WTC11 (cell line): Measurements from ENCODE around the gene CHST11. TPM values are rescaled to one million over a fixed set of nuclear protein-coding genes. Genes with fewer than 3 reads are reported as not detected.

Experiments used
- ATAC-seq: fragments of 200-7000 bp; cut with Tn5 transposase; 2 replicates; pipeline ENCODE4 v1.10.0; 2021; ENCODE audit warnings: mild to moderate bottlenecking, moderate library complexity
- CTCF ChIA-PET: fragments of 300-600 bp; sonication (Branson Sonifier 250); formaldehyde crosslinking; loops from one replicate; lab custom pipeline; 2021; ENCODE audit warnings: antibody characterized with exemption; lab: Charles Lee
- POLR2A ChIA-PET: fragments of 350-600 bp; sonication (Branson Sonifier 250); formaldehyde crosslinking; loops from one replicate; lab custom pipeline; 2021; ENCODE audit warnings: antibody characterized with exemption; lab: Charles Lee
- DNase-seq: peaks from one replicate; pipeline ENCODE4 v3.0.0; 2021; ENCODE audit warnings: low spot score
- H3K27ac Mint-ChIP-seq: 2 replicates; pipeline ENCODE4 v1.8.0; 2021; ENCODE audit warnings: mixed read lengths
- H3K27me3 Mint-ChIP-seq: 2 replicates; pipeline ENCODE4 v1.8.0; 2021; ENCODE audit warnings: low read depth, mild to moderate bottlenecking, moderate library complexity, mixed read lengths
- H3K36me3 Mint-ChIP-seq: 2 replicates; pipeline ENCODE4 v1.8.0; 2021; ENCODE audit warnings: mixed read lengths
- H3K4me1 Mint-ChIP-seq: 2 replicates; pipeline ENCODE4 v1.8.0; 2022; ENCODE audit warnings: mixed read lengths
- H3K4me3 Mint-ChIP-seq: 2 replicates; pipeline ENCODE4 v1.8.0; 2021; ENCODE audit warnings: mild to moderate bottlenecking, moderate library complexity, mixed read lengths
- H3K9me3 Mint-ChIP-seq: 2 replicates; pipeline ENCODE4 v1.8.0; 2021; ENCODE audit warnings: mixed read lengths
- ARID4B ChIP-seq: sonication (generic); formaldehyde crosslinking; IDR thresholded peaks from 2 replicates; pipeline ENCODE4 v1.8.0; 2023; ENCODE audit warnings: missing genetic modification reagents, mild to moderate bottlenecking, borderline replicate concordance
- ATF1 ChIP-seq: sonication (generic); formaldehyde crosslinking; IDR thresholded peaks from 2 replicates; pipeline ENCODE4 v1.8.1; 2023; ENCODE audit warnings: mild to moderate bottlenecking, moderate library complexity, missing genetic modification reagents
- ETV6 ChIP-seq: sonication (generic); formaldehyde crosslinking; IDR thresholded peaks from 2 replicates; pipeline ENCODE4 v1.8.1; 2022; ENCODE audit warnings: mild to moderate bottlenecking, missing genetic modification reagents
- FOXP4 ChIP-seq: sonication (generic); formaldehyde crosslinking; IDR thresholded peaks from 2 replicates; pipeline ENCODE4 v1.8.0; 2022; ENCODE audit warnings: mild to moderate bottlenecking, missing genetic modification reagents
- GRHL2 ChIP-seq: fragments of 250-450 bp; sonication (Bioruptor Pico); IDR thresholded peaks from 2 replicates; pipeline ENCODE4 v1.8.0; 2022; ENCODE audit warnings: mild to moderate bottlenecking, moderate library complexity; ENCODE audit not compliant: insufficient replicate concordance, severe bottlenecking
- GTF2I ChIP-seq: fragments of 250-450 bp; sonication (Bioruptor Pico); conservative IDR thresholded peaks from 2 replicates; pipeline ENCODE4 v1.4.0; 2021; ENCODE audit warnings: mild to moderate bottlenecking
- IRF2 ChIP-seq: sonication (generic); formaldehyde crosslinking; IDR thresholded peaks from 2 replicates; pipeline ENCODE4 v1.8.0; 2022; ENCODE audit warnings: low read depth, missing genetic modification reagents, borderline replicate concordance
- PRDM15 ChIP-seq: sonication (generic); formaldehyde crosslinking; IDR thresholded peaks from 2 replicates; pipeline ENCODE4 v1.8.0; 2022; ENCODE audit warnings: missing genetic modification reagents
- TCF7 ChIP-seq: sonication (generic); formaldehyde crosslinking; IDR thresholded peaks from 2 replicates; pipeline ENCODE4 v1.8.0; 2022; ENCODE audit warnings: mild to moderate bottlenecking, low read depth, missing genetic modification reagents, moderate library complexity
- TEAD1 ChIP-seq: sonication (generic); formaldehyde crosslinking; IDR thresholded peaks from 2 replicates; pipeline ENCODE4 v1.8.0; 2022; ENCODE audit warnings: mild to moderate bottlenecking, missing genetic modification reagents
- ZNF219 ChIP-seq: sonication (generic); formaldehyde crosslinking; IDR thresholded peaks from 2 replicates; pipeline ENCODE4 v1.8.0; 2023; ENCODE audit warnings: missing genetic modification reagents, mild to moderate bottlenecking, borderline replicate concordance
- ZNF396 ChIP-seq: fragments of 250-450 bp; sonication (Bioruptor Pico); IDR thresholded peaks from 2 replicates; pipeline ENCODE4 v1.8.0; 2021; ENCODE audit warnings: mild to moderate bottlenecking, moderate library complexity, borderline replicate concordance
- total RNA-seq: library from RNA; stranded (reverse); gene quantifications from 3 replicates; pipeline ENCODE4 v1.2.3, GENCODE V29; 2021
- TF ChIP-seq, protein P1 (sequence below): sonication (generic); formaldehyde crosslinking; IDR thresholded peaks from 2 replicates; pipeline ENCODE4 v1.8.1; 2023; ENCODE audit warnings: mild to moderate bottlenecking, missing genetic modification reagents, moderate library complexity

The CHST11 gene
- total RNA-seq, 1 experiment from 2014 or later: 24.2 TPM

- TF ChIP-seq ARID4B (CRISPR knock-in tag) (no peak), TEAD1 (CRISPR knock-in tag) (no peak), GRHL2 (CRISPR knock-in tag) (no peak), IRF2 (CRISPR knock-in tag) (no peak), TCF7 (no peak), FOXP4 (CRISPR knock-in tag) (no peak)
- TF ChIP-seq, protein P1, sequence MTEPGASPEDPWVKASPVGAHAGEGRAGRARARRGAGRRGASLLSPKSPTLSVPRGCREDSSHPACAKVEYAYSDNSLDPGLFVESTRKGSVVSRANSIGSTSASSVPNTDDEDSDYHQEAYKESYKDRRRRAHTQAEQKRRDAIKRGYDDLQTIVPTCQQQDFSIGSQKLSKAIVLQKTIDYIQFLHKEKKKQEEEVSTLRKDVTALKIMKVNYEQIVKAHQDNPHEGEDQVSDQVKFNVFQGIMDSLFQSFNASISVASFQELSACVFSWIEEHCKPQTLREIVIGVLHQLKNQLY (CRISPR knock-in tag): no peak
Measured at GRCh38 chr12:104718304-104718929, 261.7 kb downstream of the CHST11 start (continued).

DNA sequence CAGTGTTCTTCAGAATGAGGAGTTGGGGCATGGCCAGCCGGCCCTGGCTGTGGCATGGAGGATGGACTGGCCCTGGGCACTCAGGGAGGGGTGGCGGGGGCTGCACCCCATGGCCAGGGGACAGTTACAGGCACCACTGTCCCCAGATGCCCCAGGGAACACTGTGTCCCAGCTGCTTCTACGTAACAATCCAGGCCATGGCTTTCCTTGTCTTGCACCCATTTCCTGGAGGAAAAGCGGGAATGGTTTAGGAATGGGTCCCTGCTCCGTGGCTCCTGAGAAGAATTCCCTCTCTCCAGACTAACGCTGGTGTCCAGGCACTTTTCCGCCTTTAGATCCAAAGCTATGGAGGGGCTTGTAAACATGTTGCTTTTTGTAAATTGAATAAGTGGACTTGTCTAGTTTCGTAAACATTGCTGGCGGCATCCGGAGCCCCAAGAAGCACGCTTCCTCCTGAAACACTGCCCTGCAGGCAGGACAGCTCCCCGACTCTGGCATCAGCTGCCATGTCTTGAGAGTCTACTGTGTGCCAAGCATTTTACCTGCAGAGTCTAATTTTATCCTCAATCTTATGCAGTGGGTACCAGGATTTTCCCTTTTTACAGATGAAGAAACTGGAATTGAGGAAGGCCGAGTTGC lies 263.1 kb downstream of the CHST11 start:
- DNase-seq: no peak
- H3K4me1 Mint-ChIP-seq: peaks cover 45% of the 10 kb centered on the region
- H3K27me3 Mint-ChIP-seq: no peaks in the 10 kb centered on the region
- no peak overlapping the region for H3K4me3 Mint-ChIP-seq
- ATAC-seq: no peak
- peak overlapping the region; percentile 8 for H3K27ac Mint-ChIP-seq
- POLR2A ChIA-PET: no interaction called here
- CTCF ChIA-PET: no interaction called here
- no peaks in the 10 kb centered on the region for H3K36me3 Mint-ChIP-seq
- H3K9me3 Mint-ChIP-seq: no peaks in the 10 kb centered on the region
- TF ChIP-seq GTF2I (CRISPR knock-in tag) (no peak), PRDM15 (CRISPR knock-in tag) (no peak), ZNF219 (no peak), ATF1 (CRISPR knock-in tag) (no peak), ETV6 (no peak), ZNF396 (CRISPR knock-in tag) (no peak)
- TF ChIP-seq, protein P1 (CRISPR knock-in tag): no peak
